Stimulated activated CD4-positive, alpha-beta T cell treated with anti-CD3 and anti-CD28 coated beads, Interleukin-2, amount 100 ng/mL, for 24 hours (primary cell): ENCODE results near the gene CALR.
"Not testable (repeated sequence)": the region's sequence is repeated elsewhere in the genome, so short reads cannot be mapped to it uniquely, and the experiment has no call there.

Experiments used
- DNase-seq, 2 donors: peaks; one replicate each; pipeline ENCODE4 v3.0.0-alpha.2; 2020

CALR gene

DNA sequence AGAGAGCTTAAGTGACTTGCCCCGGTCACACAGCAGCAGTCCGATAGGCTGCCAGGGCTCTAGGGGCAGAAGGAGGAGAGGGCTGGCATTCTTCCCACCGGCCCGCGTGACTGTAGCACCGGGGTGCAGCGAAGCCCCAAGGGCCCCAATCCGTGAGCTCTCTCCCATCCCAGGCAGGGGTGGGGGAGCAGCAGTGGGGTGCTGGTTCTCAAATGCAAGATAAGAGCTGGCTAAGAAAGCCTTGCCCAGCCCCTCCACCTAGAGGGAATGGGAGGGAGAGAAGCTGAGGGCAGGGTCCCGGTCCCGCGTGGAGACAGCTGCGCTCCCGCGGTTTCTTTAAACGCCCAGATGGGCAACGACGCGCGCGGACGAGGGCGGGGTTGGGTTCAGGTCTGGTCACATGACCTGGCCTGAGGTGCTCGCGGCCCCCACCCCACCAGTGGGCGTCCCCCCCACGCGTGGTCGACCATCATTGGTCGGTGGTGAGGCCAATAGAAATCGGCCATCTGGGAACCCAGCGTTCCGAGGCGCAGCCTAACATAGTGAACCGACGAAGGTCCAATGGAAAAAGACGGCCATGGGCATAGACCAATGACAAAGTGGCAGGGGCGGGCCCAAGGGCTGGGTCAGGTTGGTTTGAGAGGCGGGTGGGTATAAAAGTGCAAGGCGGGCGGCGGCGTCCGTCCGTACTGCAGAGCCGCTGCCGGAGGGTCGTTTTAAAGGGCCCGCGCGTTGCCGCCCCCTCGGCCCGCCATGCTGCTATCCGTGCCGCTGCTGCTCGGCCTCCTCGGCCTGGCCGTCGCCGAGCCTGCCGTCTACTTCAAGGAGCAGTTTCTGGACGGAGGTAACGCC is at the start of gene CALR:
CALR (plus strand) TSS at position 683 of the 852 bp plus-strand sequence; CDS start at position 754, 71 bp downstream.
- peak; percentile 99 for DNase-seq

DNA sequence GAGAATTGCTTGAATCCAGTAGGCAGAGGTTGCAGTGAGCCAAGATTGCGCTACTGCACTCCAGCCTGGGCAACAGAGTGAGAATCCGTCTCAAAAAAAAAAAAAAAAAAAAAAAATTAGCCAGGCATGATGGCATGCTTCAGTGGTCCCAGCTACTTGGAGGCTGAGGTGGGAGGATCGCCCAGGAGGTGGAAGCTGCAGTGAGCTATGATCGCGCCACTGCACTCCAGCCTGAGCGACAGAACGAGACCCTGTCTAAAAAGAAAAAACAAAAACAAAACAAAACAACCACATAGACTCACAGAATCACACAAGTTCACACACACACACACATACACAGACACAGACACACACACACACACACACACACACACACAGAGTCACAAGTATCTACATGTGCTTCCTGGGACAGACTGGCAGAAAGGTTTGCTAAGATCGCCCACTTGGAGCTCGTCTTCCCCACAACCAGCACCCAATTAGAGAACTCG is 48.1 kb upstream of the CALR start:
- DNase-seq, result not testable (repeated sequence)

GRCh38 chr19:12890787-12891552 is 47.4 kb upstream of the CALR start, which contains the start of gene GCDH:
Gene GCDH (plus strand): TSS chr19:12891160. CDS start chr19:12891305, 145 bp downstream.
- DNase-seq, result peak; percentile 95 to 96

DNA sequence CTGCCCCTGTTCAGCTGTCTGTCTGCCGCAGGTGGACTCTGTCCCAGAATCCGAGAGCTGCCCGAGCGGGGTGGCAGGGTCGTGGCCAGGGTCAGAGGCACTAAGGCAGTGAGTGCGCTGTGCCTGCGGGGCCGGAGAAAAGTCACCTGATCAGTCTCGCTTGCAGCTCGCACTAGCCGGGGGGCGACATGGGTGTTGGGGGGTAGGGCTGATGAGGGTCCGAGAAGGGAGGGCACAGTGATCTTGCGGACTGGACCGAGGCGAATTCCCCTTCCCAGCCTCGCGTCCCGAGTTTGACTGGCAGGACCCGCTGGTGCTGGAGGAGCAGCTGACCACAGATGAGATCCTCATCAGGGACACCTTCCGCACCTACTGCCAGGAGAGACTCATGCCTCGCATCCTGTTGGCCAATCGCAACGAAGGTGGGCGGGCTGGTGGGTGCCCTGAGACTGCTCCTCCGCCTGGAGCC is 46.8 kb upstream of the CALR start:
- DNase-seq, result no peak

GRCh38 chr19:12893582-12893981 is 44.8 kb upstream of the CALR start:
- DNase-seq, result no peak

GRCh38 chr19:12896460-12896859 is 41.9 kb upstream of the CALR start:
- DNase-seq, result no peak

GRCh38 chr19:12899891-12900518 is 38.4 kb upstream of the CALR start:
- no peak for DNase-seq

DNA sequence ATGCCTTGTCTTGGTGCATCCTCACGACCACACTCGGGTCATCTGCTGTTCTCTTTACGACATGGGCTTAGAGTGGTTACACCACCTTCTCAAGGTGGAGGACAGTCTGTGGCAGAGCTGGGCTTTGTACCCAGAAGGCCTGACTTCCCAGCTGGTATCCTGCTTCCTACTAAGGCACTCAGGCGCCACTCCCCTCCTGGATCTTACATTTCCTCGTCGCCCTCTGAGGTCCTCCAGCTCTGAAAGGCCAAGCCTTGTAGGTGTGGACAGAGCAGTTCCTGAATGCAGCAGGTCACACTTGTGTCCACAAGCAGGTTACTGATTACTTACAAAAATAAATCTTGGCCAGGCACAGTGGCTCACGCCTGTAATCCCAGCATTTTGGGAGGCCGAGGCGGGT is 31.2 kb upstream of the CALR start:
- DNase-seq, result no peak

- DNase-seq, result no peak
Observed at GRCh38 chr19:12912571-12912970, 25.8 kb upstream of the CALR start.

DNA sequence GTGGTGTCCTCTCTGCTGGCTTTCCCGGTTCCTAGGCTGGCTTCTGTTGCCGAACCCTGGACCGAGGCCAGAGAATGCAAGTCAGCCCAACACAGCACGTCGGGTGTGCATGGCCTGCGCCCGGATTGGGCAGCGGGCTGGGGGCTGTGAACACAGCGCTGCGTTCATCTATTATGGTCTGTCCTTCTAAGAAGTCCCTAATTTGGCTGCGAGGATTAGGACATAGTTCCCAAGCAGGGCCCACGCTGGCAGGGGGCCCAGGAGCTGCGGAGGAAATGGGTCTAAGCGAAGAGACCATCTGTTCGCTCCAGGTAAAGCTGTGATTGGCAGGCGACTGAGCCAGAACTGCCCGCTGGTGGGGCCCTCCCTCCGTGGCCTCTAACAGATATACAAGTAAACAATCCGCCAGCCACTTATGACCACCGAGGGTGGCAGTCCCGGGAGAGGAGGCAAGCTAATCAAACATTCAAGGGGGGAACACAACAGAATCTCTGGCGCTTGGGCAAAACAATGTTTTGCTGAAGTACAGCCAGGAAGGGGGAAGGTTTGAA is 25.3 kb upstream of the CALR start:
- no peak for DNase-seq

GRCh38 chr19:12913851-12914690 is 24.3 kb upstream of the CALR start:
- DNase-seq, result peak; percentile 32 to 43

- DNase-seq, result not testable (repeated sequence)
Observed at GRCh38 chr19:12915860-12916259, 22.5 kb upstream of the CALR start.

GRCh38 chr19:12918253-12918652 is 20.2 kb upstream of the CALR start:
- DNase-seq, result no peak

- no peak for DNase-seq
Observed at GRCh38 chr19:12921047-12921446, 17.4 kb upstream of the CALR start.

DNA sequence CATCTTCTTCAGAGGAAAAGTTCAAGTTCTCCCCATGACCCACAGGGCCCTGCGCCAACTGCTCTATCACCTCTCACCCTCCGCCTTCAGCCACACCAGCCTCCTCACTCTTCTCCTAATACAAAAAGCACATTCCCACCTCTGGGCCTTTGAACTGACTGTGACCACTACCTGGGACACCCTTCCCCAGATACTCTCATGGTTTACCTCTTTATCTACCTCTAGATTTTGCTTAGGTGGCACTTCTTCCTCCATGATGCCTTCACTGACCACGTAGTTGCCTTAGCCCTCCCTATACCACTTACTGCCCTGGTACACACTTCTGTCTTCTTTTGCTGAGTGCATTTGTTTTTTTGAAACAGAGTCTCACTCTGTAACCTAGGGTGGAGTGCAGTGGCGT is 15.4 kb upstream of the CALR start:
- DNase-seq, result no peak

GRCh38 chr19:12924621-12925310 is 13.6 kb upstream of the CALR start:
- no peak for DNase-seq

- no peak for DNase-seq
Observed at GRCh38 chr19:12930002-12930645, 8.3 kb upstream of the CALR start.

GRCh38 chr19:12932392-12933286 is 5.8 kb upstream of the CALR start:
- DNase-seq, result no peak

DNA sequence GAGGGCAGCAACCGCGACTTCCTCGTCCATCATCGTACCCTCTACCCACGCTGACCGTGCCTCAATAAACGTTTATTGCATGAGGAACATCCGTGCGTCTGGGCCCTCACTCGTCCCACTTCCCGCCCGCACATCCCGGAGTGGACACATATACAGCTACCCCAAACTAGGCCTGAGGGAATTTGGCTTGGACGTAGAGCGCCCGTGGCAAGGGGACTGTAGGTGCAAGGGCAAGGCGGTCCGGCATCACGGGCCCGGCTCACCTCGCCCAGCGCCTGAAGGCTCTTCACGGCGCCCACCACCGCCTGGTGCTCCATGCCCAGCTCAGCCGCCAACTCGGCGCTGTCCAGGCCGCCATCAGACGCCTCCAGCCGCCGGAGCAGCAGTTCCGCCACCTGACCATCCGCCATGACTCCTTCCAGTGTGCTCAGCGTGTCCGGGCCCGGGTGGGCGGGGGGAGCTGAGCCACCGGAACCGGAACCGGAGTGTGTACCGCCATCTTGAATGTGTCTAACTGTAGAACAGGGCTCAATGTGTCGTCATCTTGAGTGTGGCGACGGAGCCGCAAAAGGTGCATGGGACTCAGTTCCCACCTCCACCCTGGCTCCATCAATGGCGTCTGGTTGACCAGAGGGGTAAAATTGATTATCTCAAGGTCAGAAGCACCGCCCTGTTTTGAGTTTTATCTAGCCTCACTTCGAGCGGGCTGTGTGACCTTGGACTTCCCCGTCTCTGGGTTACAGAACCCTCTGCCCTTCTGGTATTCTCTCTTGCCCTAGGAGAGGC is 4.9 kb upstream of the CALR start, which contains the start of gene FARSA:
FARSA (minus strand) TSS at position 425 of the 786 bp plus-strand sequence; CDS start at position 410, 15 bp downstream.
- peak; percentile 89 to 90 for DNase-seq
